ENCODE data around the gene ZSCAN22.

GRCh38 chr19:58279042-58279924 lies 47.5 kb upstream of the ZSCAN22 start:
- no peak for TF ChIP-seq EP300 (IDR thresholded peaks at IDR 0.05)
- TF ChIP-seq CTCF (IDR thresholded peaks at IDR 0.05) = no peak
